Measurements from ENCODE around the gene CPNE4.

Gene CPNE4

GRCh38 chr3:131899021-131899420 is 135.8 kb downstream of the CPNE4 start:
- H2AFZ ChIP-seq (ENCODE audit: low read length), result no peak overlapping the region
- 0 out of 2 replicates have a peak, but pooled peaks cover 3% of the 10 kb centered on the region for H3F3A ChIP-seq (ENCODE audit: insufficient read depth, low read length)
- H4K20me1 ChIP-seq (ENCODE audit: insufficient read depth, low read length), result no peaks in the 10 kb centered on the region
- TF ChIP-seq EZH2 (IDR thresholded peaks at IDR 0.05; ENCODE audit: borderline replicate concordance, low read length), result no peak
- TF ChIP-seq, protein P1, sequence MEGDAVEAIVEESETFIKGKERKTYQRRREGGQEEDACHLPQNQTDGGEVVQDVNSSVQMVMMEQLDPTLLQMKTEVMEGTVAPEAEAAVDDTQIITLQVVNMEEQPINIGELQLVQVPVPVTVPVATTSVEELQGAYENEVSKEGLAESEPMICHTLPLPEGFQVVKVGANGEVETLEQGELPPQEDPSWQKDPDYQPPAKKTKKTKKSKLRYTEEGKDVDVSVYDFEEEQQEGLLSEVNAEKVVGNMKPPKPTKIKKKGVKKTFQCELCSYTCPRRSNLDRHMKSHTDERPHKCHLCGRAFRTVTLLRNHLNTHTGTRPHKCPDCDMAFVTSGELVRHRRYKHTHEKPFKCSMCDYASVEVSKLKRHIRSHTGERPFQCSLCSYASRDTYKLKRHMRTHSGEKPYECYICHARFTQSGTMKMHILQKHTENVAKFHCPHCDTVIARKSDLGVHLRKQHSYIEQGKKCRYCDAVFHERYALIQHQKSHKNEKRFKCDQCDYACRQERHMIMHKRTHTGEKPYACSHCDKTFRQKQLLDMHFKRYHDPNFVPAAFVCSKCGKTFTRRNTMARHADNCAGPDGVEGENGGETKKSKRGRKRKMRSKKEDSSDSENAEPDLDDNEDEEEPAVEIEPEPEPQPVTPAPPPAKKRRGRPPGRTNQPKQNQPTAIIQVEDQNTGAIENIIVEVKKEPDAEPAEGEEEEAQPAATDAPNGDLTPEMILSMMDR (IDR thresholded peaks at IDR 0.05; ENCODE audit: low read length), result no peak
- no peak overlapping the region for H3K4me3 ChIP-seq (ENCODE audit: low read depth, low read length, poor library complexity, severe bottlenecking)
- no peaks in the 10 kb centered on the region for H3K4me1 ChIP-seq (ENCODE audit: insufficient read depth, low read length, severe bottlenecking)
- no peak overlapping the region for H3K4me2 ChIP-seq (ENCODE audit: low read length)
- no peak overlapping the region for H3K9ac ChIP-seq (ENCODE audit: low read length)
- H3K36me3 ChIP-seq (ENCODE audit: insufficient read depth, low read length), result no peaks in the 10 kb centered on the region
- H3K27me3 ChIP-seq (ENCODE audit: insufficient read depth, low read length), result no peaks in the 10 kb centered on the region
- no peaks in the 10 kb centered on the region for H3K79me2 ChIP-seq (ENCODE audit: insufficient read depth, low read length)
- no peaks in the 10 kb centered on the region for H3K9me3 ChIP-seq (ENCODE audit: low read length)
- no peak overlapping the region for H3K27ac ChIP-seq (ENCODE audit: low read depth, low read length, poor library complexity, severe bottlenecking)
- H3K9me2 ChIP-seq (ENCODE audit: low read depth, low read length), result no peaks in the 10 kb centered on the region

DNA sequence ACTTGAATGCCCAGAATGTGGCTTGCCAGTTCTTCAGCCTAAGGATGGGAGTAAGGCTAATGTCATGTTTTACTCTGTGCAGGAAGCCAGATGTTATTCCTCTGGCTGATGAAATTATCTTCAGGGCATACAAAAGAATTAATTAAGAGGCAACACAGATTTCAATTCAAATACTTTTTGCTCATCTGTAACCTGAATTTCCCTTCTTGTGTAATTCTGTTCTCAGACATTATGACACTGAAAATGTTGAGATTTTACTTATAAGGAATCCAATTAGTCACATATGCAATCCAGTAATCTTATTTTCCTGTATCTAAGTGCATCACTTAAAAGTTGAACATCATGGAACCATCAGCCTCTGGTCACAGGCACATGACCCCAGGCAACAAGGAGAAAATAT is 136.5 kb downstream of the CPNE4 start:
- H3K79me2 ChIP-seq (ENCODE audit: insufficient read depth, low read length), result no peaks in the 10 kb centered on the region
- H3K4me3 ChIP-seq (ENCODE audit: low read depth, low read length, poor library complexity, severe bottlenecking), result no peak overlapping the region
- TF ChIP-seq, protein P1 (IDR thresholded peaks at IDR 0.05; ENCODE audit: low read length), result no peak
- TF ChIP-seq EZH2 (IDR thresholded peaks at IDR 0.05; ENCODE audit: borderline replicate concordance, low read length), result no peak
- H3K9me2 ChIP-seq (ENCODE audit: low read depth, low read length), result no peaks in the 10 kb centered on the region
- H3K4me2 ChIP-seq (ENCODE audit: low read length), result no peak overlapping the region
- H4K20me1 ChIP-seq (ENCODE audit: insufficient read depth, low read length), result no peaks in the 10 kb centered on the region
- H3K27ac ChIP-seq (ENCODE audit: low read depth, low read length, poor library complexity, severe bottlenecking), result no peak overlapping the region
- H2AFZ ChIP-seq (ENCODE audit: low read length), result no peak overlapping the region
- no peaks in the 10 kb centered on the region for H3K36me3 ChIP-seq (ENCODE audit: insufficient read depth, low read length)
- no peaks in the 10 kb centered on the region for H3K4me1 ChIP-seq (ENCODE audit: insufficient read depth, low read length, severe bottlenecking)
- 0 out of 2 replicates have a peak, but pooled peaks cover 3% of the 10 kb centered on the region for H3F3A ChIP-seq (ENCODE audit: insufficient read depth, low read length)
- no peak overlapping the region for H3K9ac ChIP-seq (ENCODE audit: low read length)
- H3K9me3 ChIP-seq (ENCODE audit: low read length), result no peaks in the 10 kb centered on the region
- no peaks in the 10 kb centered on the region for H3K27me3 ChIP-seq (ENCODE audit: insufficient read depth, low read length)

DNA sequence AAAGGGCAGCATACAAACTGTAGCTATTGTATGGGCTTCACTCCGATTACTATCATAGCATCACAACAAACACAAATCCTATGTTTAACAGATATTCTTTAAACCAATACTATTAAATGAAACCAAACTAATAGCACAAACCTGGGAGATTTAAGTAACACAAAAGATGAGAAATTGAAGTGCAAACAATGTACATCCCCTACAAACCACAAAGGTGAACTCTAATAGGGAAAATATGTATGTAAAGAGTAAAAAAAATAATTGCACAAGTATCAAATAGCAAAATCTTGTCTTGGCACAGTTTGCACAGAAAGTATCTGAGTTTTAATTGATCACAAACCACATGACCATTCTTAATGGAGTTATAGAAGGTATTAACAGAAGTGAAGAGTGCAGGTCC is 138.5 kb downstream of the CPNE4 start:
- Histone ChIP-seq H3K9me3 (ENCODE audit: low read length) (no peaks in the 10 kb centered on the region), H3K4me3 (ENCODE audit: low read depth, low read length, poor library complexity, severe bottlenecking) (no peak overlapping the region), H3K36me3 (ENCODE audit: insufficient read depth, low read length) (no peaks in the 10 kb centered on the region), H3K9me2 (ENCODE audit: low read depth, low read length) (no peaks in the 10 kb centered on the region), H3K4me1 (ENCODE audit: insufficient read depth, low read length, severe bottlenecking) (no peaks in the 10 kb centered on the region), H2AFZ (ENCODE audit: low read length) (no peak overlapping the region), H3K9ac (ENCODE audit: low read length) (no peak overlapping the region), H4K20me1 (ENCODE audit: insufficient read depth, low read length) (no peaks in the 10 kb centered on the region), H3K27me3 (ENCODE audit: insufficient read depth, low read length) (no peaks in the 10 kb centered on the region), H3F3A (ENCODE audit: insufficient read depth, low read length) (0 out of 2 replicates have a peak, but pooled peaks cover 3% of the 10 kb centered on the region), H3K27ac (ENCODE audit: low read depth, low read length, poor library complexity, severe bottlenecking) (no peak overlapping the region), H3K79me2 (ENCODE audit: insufficient read depth, low read length) (no peaks in the 10 kb centered on the region), H3K4me2 (ENCODE audit: low read length) (no peak overlapping the region)
- no peak for TF ChIP-seq EZH2 (IDR thresholded peaks at IDR 0.05; ENCODE audit: borderline replicate concordance, low read length)
- TF ChIP-seq, protein P1 (IDR thresholded peaks at IDR 0.05; ENCODE audit: low read length), result no peak

Measured in OCI-LY1 (cell line).